Dendritic cell treated with granulocyte-macrophage colony-stimulating factor and Interleukin-4, amounts not matched to agents 40 ng/mL and 50 ng/mL, for 4 days (primary cell): ENCODE data around the gene GAPT.

Experiments used
- H3K27ac Mint-ChIP-seq: one replicate; pipeline ENCODE4 v1.8.0; 2022; ENCODE audit warnings: mild to moderate bottlenecking, mixed read lengths
- H3K27me3 Mint-ChIP-seq: one replicate; pipeline ENCODE4 v1.8.0; 2022; ENCODE audit warnings: mild to moderate bottlenecking, mixed read lengths
- H3K36me3 Mint-ChIP-seq: one replicate; pipeline ENCODE4 v1.8.0; 2022; ENCODE audit warnings: low read depth, mixed read lengths
- H3K4me1 Mint-ChIP-seq: one replicate; pipeline ENCODE4 v1.8.0; 2022; ENCODE audit warnings: low read depth, mixed read lengths
- H3K4me3 Mint-ChIP-seq: one replicate; pipeline ENCODE4 v1.8.0; 2022; ENCODE audit warnings: mild to moderate bottlenecking, moderate library complexity, mixed read lengths
- H3K9me3 Mint-ChIP-seq: one replicate; pipeline ENCODE4 v1.8.0; 2022; ENCODE audit warnings: mixed read lengths
- intact Hi-C: fragments of 100-400 bp; cut with micrococcal nuclease; formaldehyde crosslinking; loops from one replicate; pipeline ENCODE4 v1.15.0; 2022

The GAPT gene

GRCh38 chr5:58477760-58478376 is 13.4 kb upstream of the GAPT start:
- H3K4me1 Mint-ChIP-seq = peaks cover 19% of the 10 kb centered on the region
- H3K27ac Mint-ChIP-seq = no peak overlapping the region
- intact Hi-C loops = loop anchor here (1.0 to 10.0 kb wide), 2 partner anchors 372 to 647 kb away; no protein-coding TSS in a partner anchor

GRCh38 chr5:58481066-58481676 is 10.1 kb upstream of the GAPT start:
- no peak overlapping the region for H3K4me3 Mint-ChIP-seq

More at GRCh38 chr5:58477760-58478376, 13.4 kb upstream of the GAPT start:
- Mint-ChIP-seq H3K4me3 (no peak overlapping the region), H3K27me3 (no peaks in the 10 kb centered on the region), H3K36me3 (no peaks in the 10 kb centered on the region), H3K9me3 (peaks cover 11% of the 10 kb centered on the region)

GRCh38 chr5:58481828-58482227 is 9.4 kb upstream of the GAPT start:
- H3K4me1 Mint-ChIP-seq = peaks cover 12% of the 10 kb centered on the region

More at GRCh38 chr5:58481066-58481676, 10.1 kb upstream of the GAPT start:
- intact Hi-C loops = no loop called here
- H3K36me3 Mint-ChIP-seq = no peaks in the 10 kb centered on the region
- H3K27me3 Mint-ChIP-seq = no peaks in the 10 kb centered on the region
- H3K4me1 Mint-ChIP-seq = peaks cover 16% of the 10 kb centered on the region
- no peak overlapping the region for H3K27ac Mint-ChIP-seq
- H3K9me3 Mint-ChIP-seq = no peaks in the 10 kb centered on the region

GRCh38 chr5:58482536-58482935 is 8.7 kb upstream of the GAPT start:
- Mint-ChIP-seq H3K9me3 (no peaks in the 10 kb centered on the region), H3K27me3 (no peaks in the 10 kb centered on the region), H3K4me3 (no peak overlapping the region), H3K27ac (no peak overlapping the region), H3K36me3 (no peaks in the 10 kb centered on the region), H3K4me1 (peaks cover 13% of the 10 kb centered on the region)
- intact Hi-C loops = no loop called here

More at GRCh38 chr5:58481828-58482227, 9.4 kb upstream of the GAPT start:
- Mint-ChIP-seq H3K27ac (no peak overlapping the region), H3K9me3 (no peaks in the 10 kb centered on the region), H3K27me3 (no peaks in the 10 kb centered on the region), H3K4me3 (no peak overlapping the region), H3K36me3 (no peaks in the 10 kb centered on the region)
- intact Hi-C loops = no loop called here

- no peak overlapping the region for H3K4me3 Mint-ChIP-seq
- no peaks in the 10 kb centered on the region for H3K36me3 Mint-ChIP-seq
- no peak overlapping the region for H3K27ac Mint-ChIP-seq
- intact Hi-C loops = no loop called here
- H3K4me1 Mint-ChIP-seq = peaks cover 13% of the 10 kb centered on the region
- H3K27me3 Mint-ChIP-seq = no peaks in the 10 kb centered on the region
- H3K9me3 Mint-ChIP-seq = no peaks in the 10 kb centered on the region
These were observed 6.7 kb upstream of the GAPT start for GRCh38 chr5:58484505-58484904.

GRCh38 chr5:58486290-58486689 is 4.9 kb upstream of the GAPT start:
- Mint-ChIP-seq H3K9me3 (no peaks in the 10 kb centered on the region), H3K36me3 (no peaks in the 10 kb centered on the region), H3K27ac (no peak overlapping the region), H3K4me3 (no peak overlapping the region), H3K4me1 (peaks cover 26% of the 10 kb centered on the region), H3K27me3 (no peaks in the 10 kb centered on the region)
- intact Hi-C loops = loop anchor here (5.0 kb wide), 1 partner anchor 266 kb away; no protein-coding TSS in a partner anchor

- no peak overlapping the region for H3K4me3 Mint-ChIP-seq
- intact Hi-C loops = no loop called here
- H3K27me3 Mint-ChIP-seq = no peaks in the 10 kb centered on the region
- no peaks in the 10 kb centered on the region for H3K9me3 Mint-ChIP-seq
- peak overlapping the region; percentile 63 for H3K27ac Mint-ChIP-seq
- H3K36me3 Mint-ChIP-seq = no peaks in the 10 kb centered on the region
- H3K4me1 Mint-ChIP-seq = peaks cover 33% of the 10 kb centered on the region
These were observed 709 bp upstream of the GAPT start for GRCh38 chr5:58490402-58491050.

GRCh38 chr5:58493141-58493540 is 1.9 kb downstream of the GAPT start:
- no peak overlapping the region for H3K4me3 Mint-ChIP-seq
- no peaks in the 10 kb centered on the region for H3K9me3 Mint-ChIP-seq
- H3K27me3 Mint-ChIP-seq = no peaks in the 10 kb centered on the region
- intact Hi-C loops = no loop called here
- no peaks in the 10 kb centered on the region for H3K36me3 Mint-ChIP-seq
- no peak overlapping the region for H3K27ac Mint-ChIP-seq
- H3K4me1 Mint-ChIP-seq = peaks cover 47% of the 10 kb centered on the region

GRCh38 chr5:58496488-58496887 is 5.3 kb downstream of the GAPT start:
- intact Hi-C loops = loop anchor here (5.0 kb wide), 1 partner anchor 86 kb away; the partner anchor contains the start of gene RAB3C
- H3K9me3 Mint-ChIP-seq = no peaks in the 10 kb centered on the region
- H3K4me3 Mint-ChIP-seq = no peak overlapping the region
- H3K36me3 Mint-ChIP-seq = no peaks in the 10 kb centered on the region
- peaks cover 55% of the 10 kb centered on the region for H3K4me1 Mint-ChIP-seq
- H3K27ac Mint-ChIP-seq = no peak overlapping the region
- H3K27me3 Mint-ChIP-seq = no peaks in the 10 kb centered on the region

GRCh38 chr5:58497386-58497785 is 6.2 kb downstream of the GAPT start:
- peaks cover 55% of the 10 kb centered on the region for H3K4me1 Mint-ChIP-seq
- no peak overlapping the region for H3K27ac Mint-ChIP-seq

GRCh38 chr5:58497921-58498320 is 6.7 kb downstream of the GAPT start:
- Mint-ChIP-seq H3K4me3 (no peak overlapping the region), H3K9me3 (no peaks in the 10 kb centered on the region), H3K27me3 (no peaks in the 10 kb centered on the region), H3K36me3 (no peaks in the 10 kb centered on the region), H3K4me1 (peaks cover 55% of the 10 kb centered on the region), H3K27ac (no peak overlapping the region)
- intact Hi-C loops = loop anchor here (1.0 to 5.0 kb wide), 2 partner anchors 84 to 352 kb away; partner anchors contain the start of gene RAB3C

More at GRCh38 chr5:58497386-58497785, 6.2 kb downstream of the GAPT start:
- intact Hi-C loops = loop anchor here (5.0 kb wide), 1 partner anchor 85 kb away; the partner anchor contains the start of gene RAB3C
- H3K36me3 Mint-ChIP-seq = no peaks in the 10 kb centered on the region
- no peaks in the 10 kb centered on the region for H3K27me3 Mint-ChIP-seq
- H3K9me3 Mint-ChIP-seq = no peaks in the 10 kb centered on the region
- H3K4me3 Mint-ChIP-seq = no peak overlapping the region

- Mint-ChIP-seq H3K9me3 (no peaks in the 10 kb centered on the region), H3K4me1 (peaks cover 57% of the 10 kb centered on the region), H3K27me3 (no peaks in the 10 kb centered on the region), H3K36me3 (no peaks in the 10 kb centered on the region), H3K4me3 (no peak overlapping the region), H3K27ac (no peak overlapping the region)
- intact Hi-C loops = loop anchor here (1.0 to 5.0 kb wide), 2 partner anchors 84 to 352 kb away; partner anchors contain the start of gene RAB3C
These were observed 7.2 kb downstream of the GAPT start for GRCh38 chr5:58498340-58498942.

- H3K27ac Mint-ChIP-seq = no peak overlapping the region
- no peaks in the 10 kb centered on the region for H3K36me3 Mint-ChIP-seq
- H3K4me3 Mint-ChIP-seq = no peak overlapping the region
- no peaks in the 10 kb centered on the region for H3K9me3 Mint-ChIP-seq
- intact Hi-C loops = loop anchor here (5.0 kb wide), 1 partner anchor 83 kb away; the partner anchor contains the start of gene RAB3C
- H3K4me1 Mint-ChIP-seq = peaks cover 63% of the 10 kb centered on the region
- H3K27me3 Mint-ChIP-seq = no peaks in the 10 kb centered on the region
These were observed 8.0 kb downstream of the GAPT start for GRCh38 chr5:58499231-58499630.
